Activated CD4-positive, alpha-beta memory T cell treated with anti-CD3 and anti-CD28 coated beads for 36 hours (primary cell): ENCODE measurements around the gene USP7. TPM values are rescaled to one million over a fixed set of nuclear protein-coding genes. Genes with fewer than 3 reads are reported as not detected.
A peak's percentile ranks its signal among the peaks of the same experiment; 100 is the strongest.

ENCODE experiments used
- CTCF ChIA-PET: fragments of 350-600 bp; sonication (Branson Sonifier 250); formaldehyde crosslinking; loops from one replicate; lab custom pipeline; 2021; ENCODE audit warnings: antibody characterized with exemption, inconsistent platforms; lab: Charles Lee
- POLR2A ChIA-PET: fragments of 350-600 bp; sonication (Branson Sonifier 250); formaldehyde crosslinking; loops from one replicate; lab custom pipeline; 2021; ENCODE audit warnings: antibody characterized with exemption; lab: Charles Lee
- DNase-seq: peaks from one replicate; pipeline ENCODE4 v3.0.0-alpha.2; 2020
- H3K27ac Mint-ChIP-seq: one replicate; pipeline ENCODE4 v1.8.0; 2021; ENCODE audit warnings: mixed read lengths
- H3K27me3 Mint-ChIP-seq: one replicate; pipeline ENCODE4 v1.8.0; 2021; ENCODE audit warnings: mixed read lengths
- H3K36me3 Mint-ChIP-seq: one replicate; pipeline ENCODE4 v1.8.0; 2021; ENCODE audit warnings: mixed read lengths
- H3K4me1 Mint-ChIP-seq: one replicate; pipeline ENCODE4 v1.8.0; 2021; ENCODE audit warnings: low read depth, mixed read lengths
- H3K4me3 Mint-ChIP-seq: one replicate; pipeline ENCODE4 v1.8.0; 2021; ENCODE audit warnings: mild to moderate bottlenecking, mixed read lengths
- H3K9me3 Mint-ChIP-seq: one replicate; pipeline ENCODE4 v1.8.0; 2021; ENCODE audit warnings: mixed read lengths
- intact Hi-C: fragments of 100-400 bp; cut with micrococcal nuclease; formaldehyde crosslinking; loops from one replicate; pipeline ENCODE4 v1.15.1; 2023
- total RNA-seq, 2 experiments: library from RNA; stranded (reverse); gene quantifications; one replicate each; pipeline ENCODE4 v1.2.3, GENCODE V29; 2021

Gene USP7
- total RNA-seq, 2 experiments from 2014 or later, result 154 to 170 TPM

- no peak for DNase-seq
- Mint-ChIP-seq H3K4me3 (no peak overlapping the region), H3K9me3 (no peaks in the 10 kb centered on the region), H3K27ac (no peak overlapping the region), H3K36me3 (peaks cover 67% of the 10 kb centered on the region), H3K27me3 (no peaks in the 10 kb centered on the region), H3K4me1 (peaks cover 24% of the 10 kb centered on the region)
- intact Hi-C loops, result no loop called here
- CTCF ChIA-PET, result interaction anchor here (3.2 to 4.7 kb wide), 2 partner anchors 29 to 102 kb away, joined by 14 to 27 read pairs; no protein-coding TSS in a partner anchor
- POLR2A ChIA-PET, result no interaction called here
Measured at GRCh38 chr16:8907096-8907495, 56.6 kb downstream of the USP7 start.

- peaks cover 22% of the 10 kb centered on the region for H3K4me1 Mint-ChIP-seq
- H3K27me3 Mint-ChIP-seq, result no peaks in the 10 kb centered on the region
- no peak overlapping the region for H3K4me3 Mint-ChIP-seq
- POLR2A ChIA-PET, result no interaction called here
- intact Hi-C loops, result loop anchor here (1.0 kb wide), 1 partner anchor 30 kb away; no protein-coding TSS in a partner anchor
- peak overlapping the region; percentile 23 for H3K27ac Mint-ChIP-seq
- DNase-seq, result no peak
- H3K36me3 Mint-ChIP-seq, result peaks cover 69% of the 10 kb centered on the region
- no peaks in the 10 kb centered on the region for H3K9me3 Mint-ChIP-seq
- CTCF ChIA-PET, result interaction anchor here (0.7 to 4.7 kb wide), 5 partner anchors 10 to 103 kb away, joined by 3 to 27 read pairs (median 3); partner anchors contain the start of gene CARHSP1
Measured at GRCh38 chr16:8905795-8906591, 57.7 kb downstream of the USP7 start.

GRCh38 chr16:8905168-8905762, 58.4 kb downstream of the USP7 start:
- ChIA-PET POLR2A (no interaction called here), CTCF (interaction anchor here (0.6 to 4.7 kb wide), 6 partner anchors 9 to 103 kb away, joined by 3 to 27 read pairs (median 4); partner anchors contain the start of gene CARHSP1)
- Mint-ChIP-seq H3K4me1 (peaks cover 18% of the 10 kb centered on the region), H3K27ac (peak overlapping the region; percentile 8), H3K27me3 (no peaks in the 10 kb centered on the region), H3K9me3 (no peaks in the 10 kb centered on the region), H3K36me3 (peaks cover 69% of the 10 kb centered on the region), H3K4me3 (no peak overlapping the region)
- DNase-seq, result no peak
- intact Hi-C loops, result loop anchor here (1.0 kb wide), 1 partner anchor 31 kb away; no protein-coding TSS in a partner anchor

GRCh38 chr16:8904018-8904430, 59.7 kb downstream of the USP7 start:
- DNase-seq, result no peak
- ChIA-PET CTCF (interaction anchor here (0.7 to 1.5 kb wide), 2 partner anchors 24 to 32 kb away, joined by 4 to 11 read pairs; no protein-coding TSS in a partner anchor), POLR2A (no interaction called here)
- peaks cover 76% of the 10 kb centered on the region for H3K36me3 Mint-ChIP-seq
- no peaks in the 10 kb centered on the region for H3K27me3 Mint-ChIP-seq
- no peak overlapping the region for H3K4me3 Mint-ChIP-seq
- no peak overlapping the region for H3K27ac Mint-ChIP-seq
- peaks cover 14% of the 10 kb centered on the region for H3K4me1 Mint-ChIP-seq
- intact Hi-C loops, result no loop called here
- no peaks in the 10 kb centered on the region for H3K9me3 Mint-ChIP-seq

- Mint-ChIP-seq H3K27ac (no peak overlapping the region), H3K4me3 (no peak overlapping the region), H3K36me3 (peaks cover 75% of the 10 kb centered on the region), H3K9me3 (no peaks in the 10 kb centered on the region), H3K4me1 (peaks cover 6% of the 10 kb centered on the region), H3K27me3 (no peaks in the 10 kb centered on the region)
- intact Hi-C loops, result no loop called here
- CTCF ChIA-PET, result no interaction called here
- POLR2A ChIA-PET, result interaction anchor here (0.7 kb wide), 1 partner anchor 53 kb away, joined by 3 read pairs; no protein-coding TSS in a partner anchor
- no peak for DNase-seq
Measured at GRCh38 chr16:8903004-8903403, 60.7 kb downstream of the USP7 start.

GRCh38 chr16:8901320-8901861, 62.3 kb downstream of the USP7 start:
- H3K9me3 Mint-ChIP-seq, result no peaks in the 10 kb centered on the region
- H3K27ac Mint-ChIP-seq, result no peak overlapping the region
- no peak overlapping the region for H3K4me3 Mint-ChIP-seq
- ChIA-PET POLR2A (no interaction called here), CTCF (interaction anchor here (0.6 to 3.0 kb wide), 6 partner anchors 35 to 238 kb away, joined by 3 to 16 read pairs (median 3); no protein-coding TSS in a partner anchor)
- no peak for DNase-seq
- peaks cover 74% of the 10 kb centered on the region for H3K36me3 Mint-ChIP-seq
- intact Hi-C loops, result no loop called here
- no peaks in the 10 kb centered on the region for H3K4me1 Mint-ChIP-seq
- no peaks in the 10 kb centered on the region for H3K27me3 Mint-ChIP-seq

DNA sequence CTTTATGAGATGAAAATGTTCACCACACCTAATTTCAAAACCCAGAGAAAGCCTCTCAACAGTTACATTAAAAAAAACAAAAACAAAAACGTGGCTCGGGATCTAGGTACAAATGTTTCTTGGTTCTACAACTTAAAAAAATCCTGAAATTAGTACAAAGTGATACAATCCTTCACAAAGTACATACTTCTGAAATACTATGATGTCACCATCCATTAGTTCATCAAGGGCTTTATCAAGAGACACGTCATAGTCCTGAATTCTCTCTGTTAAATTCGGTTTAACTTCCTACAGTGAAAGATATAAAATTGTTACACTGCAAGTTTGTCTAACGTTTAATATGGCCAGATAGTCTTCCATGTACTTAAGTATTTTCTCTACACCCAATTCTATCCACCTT, 63.4 kb downstream of the USP7 start:
- CTCF ChIA-PET, result interaction anchor here (0.8 to 3.0 kb wide), 4 partner anchors 20 to 108 kb away, joined by 3 to 16 read pairs (median 5); no protein-coding TSS in a partner anchor
- no peak for DNase-seq
- H3K9me3 Mint-ChIP-seq, result no peaks in the 10 kb centered on the region
- H3K27ac Mint-ChIP-seq, result no peak overlapping the region
- intact Hi-C loops, result no loop called here
- no peak overlapping the region for H3K4me3 Mint-ChIP-seq
- no peaks in the 10 kb centered on the region for H3K27me3 Mint-ChIP-seq
- peaks cover 66% of the 10 kb centered on the region for H3K36me3 Mint-ChIP-seq
- no peaks in the 10 kb centered on the region for H3K4me1 Mint-ChIP-seq
- POLR2A ChIA-PET, result no interaction called here

- no peak overlapping the region for H3K27ac Mint-ChIP-seq
- H3K36me3 Mint-ChIP-seq, result peaks cover 67% of the 10 kb centered on the region
- no peaks in the 10 kb centered on the region for H3K9me3 Mint-ChIP-seq
- H3K4me1 Mint-ChIP-seq, result no peaks in the 10 kb centered on the region
- H3K27me3 Mint-ChIP-seq, result no peaks in the 10 kb centered on the region
- CTCF ChIA-PET, result interaction anchor here (0.8 to 3.0 kb wide), 4 partner anchors 9 to 37 kb away, joined by 3 to 16 read pairs (median 4); no protein-coding TSS in a partner anchor
- POLR2A ChIA-PET, result no interaction called here
- intact Hi-C loops, result no loop called here
- no peak for DNase-seq
- no peak overlapping the region for H3K4me3 Mint-ChIP-seq
Measured at GRCh38 chr16:8899709-8900317, 63.9 kb downstream of the USP7 start.

- no peak overlapping the region for H3K27ac Mint-ChIP-seq
- H3K4me1 Mint-ChIP-seq, result no peaks in the 10 kb centered on the region
- DNase-seq, result no peak
- peaks cover 66% of the 10 kb centered on the region for H3K36me3 Mint-ChIP-seq
- H3K27me3 Mint-ChIP-seq, result no peaks in the 10 kb centered on the region
- POLR2A ChIA-PET, result interaction anchor here (0.5 kb wide), 1 partner anchor 99 kb away, joined by 5 read pairs; no protein-coding TSS in a partner anchor
- CTCF ChIA-PET, result interaction anchor here (0.8 to 1.9 kb wide), 3 partner anchors 10 to 110 kb away, joined by 3 to 10 read pairs (median 3); no protein-coding TSS in a partner anchor
- H3K9me3 Mint-ChIP-seq, result no peaks in the 10 kb centered on the region
- no peak overlapping the region for H3K4me3 Mint-ChIP-seq
- intact Hi-C loops, result no loop called here
Measured at GRCh38 chr16:8898660-8899318, 64.9 kb downstream of the USP7 start.

GRCh38 chr16:8894736-8895334, 68.9 kb downstream of the USP7 start:
- Mint-ChIP-seq H3K36me3 (peaks cover 63% of the 10 kb centered on the region), H3K4me1 (peaks cover 26% of the 10 kb centered on the region), H3K9me3 (no peaks in the 10 kb centered on the region), H3K27me3 (no peaks in the 10 kb centered on the region), H3K4me3 (no peak overlapping the region), H3K27ac (peak overlapping the region; percentile 6)
- intact Hi-C loops, result no loop called here
- ChIA-PET CTCF (interaction anchor here (1.2 to 8.3 kb wide), 2 partner anchors 41 to 114 kb away, joined by 3 to 51 read pairs; no protein-coding TSS in a partner anchor), POLR2A (no interaction called here)
- no peak for DNase-seq
